HG03045 (cell line): ENCODE data around the gene RNF150.
A peak's percentile ranks its signal among the peaks of the same experiment; 100 is the strongest.
"Not testable (repeated sequence)": the region's sequence is repeated elsewhere in the genome, so short reads cannot be mapped to it uniquely, and the experiment has no call there.

Experiments used
- ATAC-seq: cut with Tn5 transposase; IDR thresholded peaks from one replicate; pipeline ENCODE4 v1.9.1; 2021; ENCODE audit warnings: mild to moderate bottlenecking, moderate library complexity; ENCODE audit not compliant: unreplicated experiment

The RNF150 gene

DNA sequence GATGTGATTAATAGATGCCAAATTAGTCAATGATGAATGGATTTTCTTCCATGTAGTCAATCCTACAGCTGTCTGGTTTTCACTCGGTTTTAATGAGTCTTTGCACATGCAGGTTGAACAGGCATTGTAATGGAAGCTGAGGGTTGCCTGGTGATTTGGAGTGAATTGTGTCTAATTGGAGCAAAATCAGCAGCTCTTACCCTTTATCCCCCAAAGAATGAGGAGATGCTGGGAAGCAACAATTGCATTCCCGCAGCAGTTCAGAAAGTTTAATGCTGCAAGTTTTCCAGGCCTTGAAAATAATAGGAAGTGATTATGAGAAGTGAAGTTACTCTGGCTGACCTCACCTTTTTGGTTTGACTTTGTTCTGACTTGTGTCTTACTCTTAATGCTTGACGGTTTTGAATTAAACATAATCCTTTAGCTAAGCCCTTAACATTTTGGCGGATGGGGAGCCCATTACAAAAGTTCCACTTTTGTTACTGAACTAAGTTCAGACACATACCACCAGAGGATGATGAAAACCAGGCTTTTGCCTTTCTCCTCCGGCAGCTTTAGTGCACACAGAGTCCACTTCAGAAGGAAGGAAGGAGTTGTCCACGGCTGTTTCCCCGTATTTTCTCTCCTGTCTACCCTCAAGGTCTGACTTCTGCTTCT, 298.3 kb downstream of the RNF150 start:
- ATAC-seq = no peak

DNA sequence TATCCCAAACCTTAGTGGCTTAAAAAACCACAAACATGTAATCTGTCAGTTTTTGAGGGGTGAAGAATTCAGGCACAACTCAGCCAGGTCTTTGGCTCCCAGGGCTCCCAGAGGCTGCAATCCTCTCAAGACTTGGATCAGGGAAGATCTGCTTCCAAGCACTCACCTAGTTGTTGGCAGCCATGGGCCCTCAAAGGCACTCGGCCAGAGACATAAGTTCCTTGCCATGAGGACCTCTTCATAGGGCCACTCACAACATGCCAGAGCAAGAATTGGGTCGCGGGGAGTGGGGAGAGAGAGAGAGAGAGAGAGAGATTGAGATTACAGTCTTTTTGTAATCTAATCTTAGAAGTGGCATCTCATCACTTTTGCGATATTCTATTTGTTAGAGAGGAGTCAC, 300.0 kb downstream of the RNF150 start:
- ATAC-seq = no peak

DNA sequence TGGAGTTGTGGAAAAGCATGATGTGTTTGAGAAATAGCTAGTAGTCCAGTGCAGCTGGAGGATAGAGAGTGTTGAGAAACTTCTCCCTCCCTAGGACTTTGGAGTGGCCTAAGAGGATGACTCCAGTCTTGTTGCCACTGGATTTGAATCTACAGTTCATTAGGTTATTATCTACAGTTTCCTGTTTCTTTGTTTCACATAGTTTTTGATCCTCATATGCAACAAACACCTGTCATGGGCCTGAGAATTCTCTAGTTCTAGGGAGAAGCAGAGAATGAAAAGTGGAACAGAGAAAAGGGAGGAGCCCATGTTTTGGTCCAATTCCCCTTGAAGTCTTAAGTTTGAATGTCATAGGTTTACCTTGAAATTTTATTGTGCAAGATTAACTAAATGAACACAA, 303.4 kb downstream of the RNF150 start:
- ATAC-seq = peak; percentile 92

DNA sequence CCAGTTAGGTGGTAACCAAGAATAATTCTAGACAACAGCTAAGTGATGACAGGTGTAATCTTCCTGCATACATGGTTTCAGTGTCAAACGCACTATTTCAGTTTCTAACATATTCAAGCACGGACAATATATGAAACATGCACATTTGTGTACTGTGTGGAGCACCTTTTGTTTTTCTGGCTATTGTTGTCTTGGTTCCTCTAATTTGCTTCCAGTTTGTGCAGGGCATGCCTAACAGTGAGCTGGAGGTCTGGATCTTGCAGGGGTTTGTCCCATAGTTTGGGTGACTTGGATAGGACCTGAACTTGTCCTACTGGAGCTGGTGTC, 306.6 kb downstream of the RNF150 start:
- ATAC-seq = no peak

- not testable (repeated sequence) for ATAC-seq
Measured at GRCh38 chr4:140820520-140820919, 312.7 kb downstream of the RNF150 start.

GRCh38 chr4:140819610-140820009, 313.7 kb downstream of the RNF150 start:
- ATAC-seq = no peak

- no peak for ATAC-seq
Measured at GRCh38 chr4:140818433-140818832, 314.8 kb downstream of the RNF150 start.

- ATAC-seq = no peak
Measured at GRCh38 chr4:140816806-140817510, 316.3 kb downstream of the RNF150 start.

- no peak for ATAC-seq
Measured at GRCh38 chr4:140813804-140814203, 319.5 kb downstream of the RNF150 start.

DNA sequence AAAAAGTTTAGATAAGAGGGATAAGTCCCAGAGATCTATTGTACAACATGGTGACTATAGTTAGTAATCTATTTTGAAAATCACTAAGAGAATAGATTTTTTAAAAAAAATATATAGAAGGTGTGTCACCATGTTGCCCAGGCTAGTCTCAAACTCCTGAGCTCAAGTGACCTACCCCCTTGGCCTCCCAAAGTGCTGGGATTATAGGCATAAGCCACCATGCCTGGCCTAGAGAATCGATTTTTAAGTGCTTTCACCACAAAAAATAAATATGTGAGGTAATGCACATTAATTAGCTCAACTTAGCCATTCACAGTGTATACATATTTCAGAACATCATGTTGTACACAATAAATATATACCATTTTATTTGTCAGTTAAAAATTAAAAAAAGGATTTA, 320.4 kb downstream of the RNF150 start:
- ATAC-seq = no peak

DNA sequence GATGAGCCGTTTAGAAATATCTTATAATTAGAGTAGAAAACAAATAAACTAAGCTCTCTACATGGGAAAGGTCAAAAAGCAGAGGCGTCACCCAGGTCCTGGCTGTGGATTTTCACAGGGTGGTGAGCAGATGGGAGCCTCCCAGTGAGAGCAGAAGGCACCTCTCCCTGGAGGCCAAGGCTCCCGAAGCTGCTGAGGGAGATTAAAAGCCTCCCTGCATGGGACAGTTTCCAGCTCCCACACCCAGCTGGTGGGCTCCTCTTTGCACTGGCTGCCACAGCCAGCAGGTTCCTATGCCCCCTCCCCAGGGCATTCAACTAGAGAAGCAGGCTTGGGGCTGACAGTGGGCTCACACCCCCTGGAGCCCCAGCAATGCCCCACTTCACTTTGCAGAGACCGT, 321.8 kb downstream of the RNF150 start:
- no peak for ATAC-seq

DNA sequence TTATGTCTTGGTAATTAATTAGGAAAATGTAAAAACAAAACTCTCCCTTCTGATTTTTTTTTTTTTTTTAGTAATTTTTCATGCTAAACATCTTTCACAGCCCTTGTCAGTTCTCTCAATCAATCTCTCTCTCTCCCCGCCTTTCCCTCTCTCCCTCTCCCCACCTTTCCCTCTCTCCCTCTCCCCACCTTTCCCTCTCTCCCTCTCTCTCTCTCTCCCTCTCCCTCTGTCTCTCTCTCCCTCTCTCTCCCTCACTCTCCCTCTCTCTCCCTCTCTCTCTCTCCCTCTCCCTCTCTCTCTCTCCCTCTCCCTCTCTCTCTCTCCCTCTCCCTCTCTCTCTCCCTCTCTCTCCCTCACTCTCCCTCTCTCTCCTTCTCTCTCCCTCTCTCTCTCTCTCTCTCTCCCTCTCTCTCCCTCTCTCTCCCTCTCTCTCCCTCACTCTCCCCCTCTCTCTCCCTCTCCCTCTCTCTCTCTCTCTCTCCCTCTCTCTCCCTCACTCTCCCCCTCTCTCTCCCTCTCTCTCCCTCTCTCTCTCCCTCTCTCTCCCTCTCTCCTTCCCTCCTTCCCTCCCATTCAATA, 322.6 kb downstream of the RNF150 start:
- not testable (repeated sequence) for ATAC-seq
